GM18519 (cell line): ENCODE measurements around the gene CCT3.
"Not testable (repeated sequence)": the region's sequence is repeated elsewhere in the genome, so short reads cannot be mapped to it uniquely, and the experiment has no call there.

Experiments used
- ATAC-seq: cut with Tn5 transposase; IDR thresholded peaks from one replicate; pipeline ENCODE4 v1.9.1; 2021; ENCODE audit warnings: mild to moderate bottlenecking, moderate library complexity; ENCODE audit not compliant: unreplicated experiment, low FRiP score

Gene CCT3

GRCh38 chr1:156337052-156337887 is 822 bp downstream of the CCT3 start:
- no peak for ATAC-seq

- ATAC-seq: no peak
These were observed 1.9 kb downstream of the CCT3 start for GRCh38 chr1:156336242-156336641.

- ATAC-seq: not testable (repeated sequence)
These were observed 14.9 kb downstream of the CCT3 start for GRCh38 chr1:156323179-156323578.

GRCh38 chr1:156320560-156320959 is 17.5 kb downstream of the CCT3 start:
- ATAC-seq: no peak

- no peak for ATAC-seq
These were observed 18.4 kb downstream of the CCT3 start for GRCh38 chr1:156319664-156320063.

GRCh38 chr1:156316909-156317308 is 21.2 kb downstream of the CCT3 start:
- no peak for ATAC-seq

GRCh38 chr1:156310962-156311361 is 27.1 kb downstream of the CCT3 start:
- ATAC-seq: no peak

- no peak for ATAC-seq
These were observed 30.0 kb downstream of the CCT3 start for GRCh38 chr1:156308078-156308477.

- no peak for ATAC-seq
These were observed 32.9 kb downstream of the CCT3 start for GRCh38 chr1:156305215-156305614.

- no peak for ATAC-seq
These were observed 34.9 kb downstream of the CCT3 start for GRCh38 chr1:156303241-156303640.

- no peak for ATAC-seq
These were observed 39.2 kb downstream of the CCT3 start, which contains the start of gene VHLL for GRCh38 chr1:156298852-156299357. Gene VHLL (minus strand): TSS chr1:156299307. CDS start chr1:156299189, 118 bp downstream.

- no peak for ATAC-seq
These were observed 42.6 kb downstream of the CCT3 start, which contains the start of gene GLMP for GRCh38 chr1:156295391-156295947. Gene GLMP (minus strand): TSS chr1:156295679. CDS start chr1:156295645, 34 bp downstream.

GRCh38 chr1:156293895-156294294 is 44.2 kb downstream of the CCT3 start:
- no peak for ATAC-seq

- ATAC-seq: no peak
These were observed 45.0 kb downstream of the CCT3 start for GRCh38 chr1:156293098-156293434.

- no peak for ATAC-seq
These were observed 46.6 kb downstream of the CCT3 start for GRCh38 chr1:156291226-156292061.

- ATAC-seq: no peak
These were observed 48.2 kb downstream of the CCT3 start for GRCh38 chr1:156289857-156290256.

GRCh38 chr1:156286061-156286460 is 52.0 kb downstream of the CCT3 start:
- ATAC-seq: no peak

- ATAC-seq: no peak
These were observed 52.7 kb downstream of the CCT3 start for GRCh38 chr1:156285437-156285836.

GRCh38 chr1:156284757-156285156 is 53.3 kb downstream of the CCT3 start:
- ATAC-seq: no peak

- ATAC-seq: no peak
These were observed 54.0 kb downstream of the CCT3 start, which contains the start of gene TMEM79 for GRCh38 chr1:156284112-156284511. Gene TMEM79 (plus strand): TSS chr1:156284325. CDS start chr1:156285227, 902 bp downstream.

- no peak for ATAC-seq
These were observed 54.6 kb downstream of the CCT3 start for GRCh38 chr1:156283521-156283920.
